ENCODE results near the gene UQCC3.
"Not testable (repeated sequence)": the region's sequence is repeated elsewhere in the genome, so short reads cannot be mapped to it uniquely, and the experiment has no call there.

UQCC3 gene

GRCh38 chr11:62703921-62704320 is 32.4 kb downstream of the UQCC3 start:
- DNase-seq (ENCODE audit: low spot score): not testable (repeated sequence)

- DNase-seq (ENCODE audit: low spot score): no peak
These were observed 33.9 kb downstream of the UQCC3 start for GRCh38 chr11:62705413-62705812.

DNA sequence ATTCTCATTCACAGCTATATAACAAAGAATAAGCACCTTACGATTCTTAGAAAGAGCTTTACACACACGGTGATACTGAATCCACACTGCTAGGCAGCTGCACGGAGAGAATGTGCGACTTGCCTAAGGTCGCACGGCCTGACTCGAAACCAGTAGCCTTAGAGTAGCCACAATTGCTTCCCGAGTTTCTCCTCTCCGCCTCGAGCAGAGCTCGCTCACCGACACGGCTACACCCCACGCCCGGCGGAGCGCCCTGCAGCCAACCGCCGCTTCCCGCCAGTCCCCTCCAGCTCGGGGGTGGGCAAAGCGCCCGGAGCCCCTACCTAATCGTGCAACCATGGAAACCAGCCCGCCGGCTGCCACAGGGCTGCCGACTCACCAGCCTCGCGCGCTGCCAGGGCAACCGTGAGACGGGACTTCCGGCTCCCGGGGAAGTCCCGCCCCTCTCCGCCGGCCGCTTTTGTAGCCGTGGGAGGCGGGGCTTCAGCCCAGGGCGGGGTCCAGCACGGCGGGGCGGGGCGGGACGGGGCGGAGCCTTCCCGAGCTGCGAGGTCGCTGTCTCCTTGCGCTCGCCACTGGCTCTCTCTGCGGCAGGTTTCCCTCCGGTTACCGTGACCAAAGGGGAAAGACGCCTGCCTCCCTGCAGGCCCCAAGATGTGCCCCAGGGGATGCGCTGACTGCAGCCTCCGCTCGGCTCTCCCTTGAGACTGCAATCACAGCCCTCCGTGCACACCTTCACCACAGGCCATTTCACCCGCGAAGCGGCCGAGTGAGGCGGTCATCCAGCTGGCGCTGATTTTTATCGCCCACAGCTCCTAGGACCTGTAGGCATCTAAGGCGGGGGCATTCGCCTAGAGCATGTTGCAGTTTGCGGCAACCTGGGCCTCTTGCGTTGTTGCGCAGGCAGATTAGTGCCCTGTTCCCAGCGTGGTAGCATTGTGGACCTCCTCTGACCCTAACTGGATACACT is 34.7 kb downstream of the UQCC3 start:
- DNase-seq (ENCODE audit: low spot score): peak; percentile 97

DNA sequence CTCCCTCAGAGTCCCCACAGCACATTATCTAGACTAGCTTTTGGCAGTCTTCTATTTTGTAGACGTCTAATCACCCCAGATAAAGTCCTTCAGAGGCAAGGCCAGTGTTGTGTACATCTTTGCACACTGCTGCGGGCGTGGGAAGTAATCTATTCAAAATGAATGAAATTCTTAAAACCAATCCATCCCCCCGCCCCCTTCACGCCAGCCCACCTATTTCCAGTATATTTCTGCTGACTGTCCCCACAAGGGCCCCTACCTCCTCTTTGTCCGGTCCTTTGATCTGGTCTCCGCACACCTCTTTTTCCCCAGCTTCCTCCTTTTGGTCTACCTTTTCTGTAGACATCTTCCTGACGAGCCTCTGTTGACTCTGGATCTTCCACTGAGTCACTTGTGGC is 35.4 kb downstream of the UQCC3 start:
- DNase-seq (ENCODE audit: low spot score): no peak

GRCh38 chr11:62707277-62707861 is 35.9 kb downstream of the UQCC3 start, which contains the start of the genes BSCL2 and GNG3:
TSS of gene BSCL2 (minus strand) at chr11:62707424. CDS start at chr11:62707195, 229 bp downstream.
TSS of gene GNG3 (plus strand) at chr11:62707676. CDS start at chr11:62708296, 620 bp downstream.
- no peak for DNase-seq (ENCODE audit: low spot score)

DNA sequence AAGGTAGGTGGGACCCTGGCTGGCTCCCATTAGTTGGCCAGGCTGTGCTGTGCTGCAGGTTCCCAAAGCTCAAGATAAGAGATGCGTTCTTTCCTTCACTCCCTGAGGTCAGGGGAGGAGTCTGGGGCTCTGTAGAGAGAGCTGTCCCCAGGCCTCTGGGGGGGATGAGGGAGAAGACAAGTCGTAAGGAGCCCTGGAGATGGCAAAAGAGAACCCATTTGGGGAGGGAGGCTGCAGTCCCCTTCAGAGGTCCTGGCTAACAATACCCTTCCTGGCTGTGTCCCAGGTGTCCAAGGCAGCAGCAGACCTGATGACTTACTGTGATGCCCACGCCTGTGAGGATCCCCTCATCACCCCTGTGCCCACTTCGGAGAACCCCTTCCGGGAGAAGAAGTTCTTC is 36.9 kb downstream of the UQCC3 start:
- DNase-seq (ENCODE audit: low spot score): peak; percentile 66

GRCh38 chr11:62708793-62709192 is 37.3 kb downstream of the UQCC3 start:
- DNase-seq (ENCODE audit: low spot score): no peak

GRCh38 chr11:62709247-62710000 is 38.0 kb downstream of the UQCC3 start:
- DNase-seq (ENCODE audit: low spot score): peak; percentile 99

GRCh38 chr11:62710001-62710345 is 38.5 kb downstream of the UQCC3 start:
- no peak for DNase-seq (ENCODE audit: low spot score)

DNA sequence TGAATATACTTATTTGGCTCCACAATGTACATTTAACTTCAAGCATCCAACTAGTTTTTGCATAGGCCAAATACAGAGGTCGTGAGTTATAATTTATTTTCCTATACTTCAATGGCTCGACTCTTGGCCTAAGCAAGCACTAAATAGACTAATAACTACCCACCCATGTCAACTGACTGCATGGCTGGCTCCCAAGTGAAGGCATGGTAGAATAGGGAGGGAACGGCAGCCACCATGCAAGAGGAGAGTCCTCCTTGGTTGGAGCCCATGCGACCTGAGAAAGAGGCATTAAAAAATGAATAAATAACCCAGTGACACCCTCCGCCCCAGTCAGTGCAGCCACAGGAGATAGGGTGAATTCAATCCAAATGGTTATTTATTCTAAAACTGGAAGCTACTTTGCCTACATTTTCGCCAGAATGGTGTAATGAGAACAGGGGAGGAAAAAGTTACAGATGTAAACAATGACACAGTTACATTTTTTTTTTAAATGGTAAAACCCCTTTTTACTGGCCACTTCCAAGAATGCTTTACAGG is 40.9 kb downstream of the UQCC3 start:
- no peak for DNase-seq (ENCODE audit: low spot score)

DNA sequence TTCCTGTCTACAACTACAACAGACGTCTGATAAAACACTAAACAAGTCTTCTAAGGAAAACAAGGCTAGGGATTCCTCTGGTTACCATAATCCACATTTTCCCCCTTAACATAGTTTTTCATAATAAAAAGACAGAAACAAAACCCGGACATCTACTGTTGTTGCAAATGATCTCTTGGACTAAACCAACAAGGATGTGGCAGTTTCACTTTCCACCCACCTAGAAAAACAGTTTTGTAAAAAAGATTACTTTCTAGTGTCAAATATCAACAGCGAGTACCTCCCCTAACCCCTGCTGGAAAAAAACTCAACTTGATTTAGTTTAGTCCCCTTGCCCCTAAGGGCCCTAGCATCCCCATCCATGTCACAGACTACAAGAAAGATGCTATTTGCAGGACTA is 41.4 kb downstream of the UQCC3 start:
- no peak for DNase-seq (ENCODE audit: low spot score)

GRCh38 chr11:62713343-62713742 is 41.9 kb downstream of the UQCC3 start:
- no peak for DNase-seq (ENCODE audit: low spot score)

- no peak for DNase-seq (ENCODE audit: low spot score)
These were observed 44.0 kb downstream of the UQCC3 start for GRCh38 chr11:62715150-62716130.

- DNase-seq (ENCODE audit: low spot score): peak; percentile 4
These were observed 44.7 kb downstream of the UQCC3 start for GRCh38 chr11:62716206-62716605.

DNA sequence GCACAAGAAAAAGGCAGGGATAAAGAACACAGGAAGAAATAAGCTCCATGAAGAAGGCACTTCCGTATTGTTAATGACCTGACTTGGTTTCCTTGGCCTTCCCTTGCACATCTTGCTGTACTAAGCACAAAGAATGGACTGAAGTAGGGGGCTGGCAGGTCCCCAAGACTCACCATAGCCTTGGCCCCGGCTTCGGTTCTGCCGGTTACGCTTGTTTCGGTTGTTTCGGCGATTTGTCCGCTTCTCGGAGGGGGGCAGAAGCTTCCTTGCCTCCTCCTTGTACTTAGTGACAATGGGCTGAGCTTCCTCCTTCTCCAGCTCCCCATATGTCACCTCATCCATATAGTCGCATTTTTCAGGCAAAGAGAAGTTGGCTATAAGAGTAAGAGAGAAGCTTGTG is 45.3 kb downstream of the UQCC3 start:
- no peak for DNase-seq (ENCODE audit: low spot score)

DNA sequence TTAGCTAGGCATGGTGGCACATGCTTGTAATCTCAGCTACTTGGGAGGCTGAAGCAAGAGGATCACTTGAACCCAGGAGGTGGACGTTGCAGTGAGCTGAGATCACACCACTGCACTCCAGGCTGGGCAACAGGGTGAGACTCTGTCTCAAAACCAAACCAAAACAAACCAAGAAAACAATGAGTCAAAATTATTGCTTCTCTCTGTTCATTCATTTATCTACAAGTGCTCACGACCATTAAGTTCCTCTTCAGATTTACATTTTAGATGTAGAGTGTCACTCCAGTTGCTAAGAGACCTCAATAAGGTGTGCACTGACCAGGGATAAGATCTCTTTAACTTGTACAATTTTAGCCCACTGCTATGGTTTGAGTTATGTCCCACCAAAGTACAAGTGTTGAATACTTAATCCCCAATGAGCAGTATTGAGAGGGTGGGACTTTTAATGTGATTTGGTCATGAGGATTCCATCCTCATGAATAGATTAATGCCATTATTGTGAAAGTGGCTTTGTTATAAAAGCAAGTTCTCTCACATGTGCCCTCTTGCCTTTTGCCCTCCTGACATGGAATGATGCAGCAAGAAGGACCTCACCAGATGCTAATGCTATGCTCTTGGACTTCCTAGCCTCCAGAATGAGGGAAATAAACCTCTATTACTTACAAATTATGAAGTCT is 48.0 kb downstream of the UQCC3 start:
- peak; percentile 3 for DNase-seq (ENCODE audit: low spot score)

DNA sequence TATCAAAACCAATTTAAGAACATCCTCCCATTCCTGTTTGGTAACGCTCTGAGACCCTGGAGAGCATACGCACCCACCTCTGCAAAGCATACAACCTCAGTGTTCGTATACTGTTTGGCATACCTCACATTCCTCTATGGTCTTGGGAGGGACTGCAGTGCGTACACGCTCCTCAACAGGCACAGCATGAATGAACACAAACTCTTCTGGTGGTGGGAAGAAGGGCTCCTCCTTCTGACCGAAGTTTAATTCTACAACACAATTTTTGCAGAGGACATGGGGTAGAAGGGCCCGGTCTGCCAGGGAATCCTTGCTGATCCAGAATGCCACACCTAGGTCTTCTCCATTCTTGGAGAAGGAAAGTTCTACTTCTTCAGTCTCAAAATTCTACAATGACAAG is 50.5 kb downstream of the UQCC3 start:
- DNase-seq (ENCODE audit: low spot score): peak; percentile 4
